ENCODE measurements around the gene ZNF205.

Gene ZNF205

GRCh38 chr16:3101018-3101840 lies 11.2 kb upstream of the ZNF205 start:
- peak in 1 of 2 donors; percentile 35 for DNase-seq (ENCODE audit: extremely low read depth in 1 of 2, low read depth in 1 of 2)

- DNase-seq (ENCODE audit: extremely low read depth in 1 of 2, low read depth in 1 of 2), result no peak
These were observed 10.4 kb upstream of the ZNF205 start for GRCh38 chr16:3101841-3102470.

GRCh38 chr16:3106205-3106928 lies 6.0 kb upstream of the ZNF205 start:
- DNase-seq (ENCODE audit: extremely low read depth in 1 of 2, low read depth in 1 of 2), result peak; percentile 89 to 92

- DNase-seq (ENCODE audit: extremely low read depth in 1 of 2, low read depth in 1 of 2), result no peak
These were observed 642 bp downstream of the ZNF205 start for GRCh38 chr16:3112881-3113574.

- no peak for DNase-seq (ENCODE audit: extremely low read depth in 1 of 2, low read depth in 1 of 2)
These were observed 1.5 kb downstream of the ZNF205 start for GRCh38 chr16:3113765-3114479.

GRCh38 chr16:3115003-3115402 lies 2.6 kb downstream of the ZNF205 start:
- no peak for DNase-seq (ENCODE audit: extremely low read depth in 1 of 2, low read depth in 1 of 2)

GRCh38 chr16:3115561-3115960 lies 3.2 kb downstream of the ZNF205 start:
- DNase-seq (ENCODE audit: extremely low read depth in 1 of 2, low read depth in 1 of 2), result no peak

- no peak for DNase-seq (ENCODE audit: extremely low read depth in 1 of 2, low read depth in 1 of 2)
These were observed 5.9 kb downstream of the ZNF205 start for GRCh38 chr16:3118204-3118790.

- DNase-seq (ENCODE audit: extremely low read depth in 1 of 2, low read depth in 1 of 2), result no peak
These were observed 6.5 kb downstream of the ZNF205 start for GRCh38 chr16:3118846-3119245.

GRCh38 chr16:3119286-3119685 lies 6.9 kb downstream of the ZNF205 start:
- no peak for DNase-seq (ENCODE audit: extremely low read depth in 1 of 2, low read depth in 1 of 2)

- DNase-seq (ENCODE audit: extremely low read depth in 1 of 2, low read depth in 1 of 2), result no peak
These were observed 7.5 kb downstream of the ZNF205 start for GRCh38 chr16:3119701-3120408.

- no peak for DNase-seq (ENCODE audit: extremely low read depth in 1 of 2, low read depth in 1 of 2)
These were observed 8.0 kb downstream of the ZNF205 start for GRCh38 chr16:3120435-3120834.

GRCh38 chr16:3121851-3122467 lies 9.6 kb downstream of the ZNF205 start:
- no peak for DNase-seq (ENCODE audit: extremely low read depth in 1 of 2, low read depth in 1 of 2)

- DNase-seq (ENCODE audit: extremely low read depth in 1 of 2, low read depth in 1 of 2), result no peak
These were observed 10.7 kb downstream of the ZNF205 start for GRCh38 chr16:3122926-3123570.

- DNase-seq (ENCODE audit: extremely low read depth in 1 of 2, low read depth in 1 of 2), result peak; percentile 91 to 94
These were observed 11.8 kb downstream of the ZNF205 start for GRCh38 chr16:3123986-3124886.

- DNase-seq (ENCODE audit: extremely low read depth in 1 of 2, low read depth in 1 of 2), result no peak
These were observed 15.4 kb downstream of the ZNF205 start for GRCh38 chr16:3127745-3128144.
